Sigmoid colon (tissue), 7 donors: Measurements from ENCODE around the gene DLL4. TPM values are rescaled to one million over a fixed set of nuclear protein-coding genes. Genes with fewer than 3 reads are reported as not detected.
A peak's percentile ranks its signal among the peaks of the same experiment; 100 is the strongest.

Source experiments
- DNase-seq: peaks from one replicate; pipeline ENCODE4 v3.0.0-alpha.2; 2019
- H3K27ac ChIP-seq, 4 donors: fragments of 200-600 bp; sonication (generic); one replicate each; pipeline ENCODE4 v1.5.1; 2016 to 2019; ENCODE audit warnings: mild to moderate bottlenecking in 1 of 4
- H3K27me3 ChIP-seq, 3 donors: fragments of 200-600 bp; sonication (generic); one replicate each; pipeline ENCODE4 v1.5.1; 2019; ENCODE audit warnings: mild to moderate bottlenecking in 1 of 3
- H3K36me3 ChIP-seq, 4 donors: fragments of 200-600 bp; sonication (generic); one replicate each; pipeline ENCODE4 v1.5.1; 2016 to 2019
- H3K4me1 ChIP-seq, 4 donors: fragments of 200-600 bp; sonication (generic); one replicate each; pipeline ENCODE4 v1.5.1; 2017 to 2019
- H3K4me3 ChIP-seq, 4 donors: fragments of 200-600 bp; sonication (generic); one replicate each; pipeline ENCODE4 v1.5.1; 2017 to 2019; ENCODE audit warnings: mild to moderate bottlenecking in 2 of 4, moderate library complexity in 1 of 4
- H3K9me3 ChIP-seq, 4 donors: fragments of 200-600 bp in 3 of 4; sonication (generic) in 3 of 4; one replicate each; pipeline versions ENCODE4 v1.5.1 to v1.6.1; 2013 to 2019
- EP300 ChIP-seq, 4 donors: sonication (generic); formaldehyde crosslinking; IDR thresholded peaks; one replicate each; pipeline ENCODE4 v1.6.1; 2017; ENCODE audit warnings: antibody characterized with exemption in 4 of 4
- POLR2A ChIP-seq, 2 donors: fragments of 450-650 bp; IDR thresholded peaks; one replicate each; pipeline ENCODE4 v1.6.1; 2016; ENCODE audit warnings: antibody characterized with exemption in 2 of 2, mild to moderate bottlenecking in 2 of 2, moderate library complexity in 2 of 2
- POLR2AphosphoS5 ChIP-seq, 4 donors: sonication (generic); formaldehyde crosslinking; IDR thresholded peaks; one replicate each; pipeline ENCODE4 v1.6.1; 2017; ENCODE audit warnings: antibody characterized with exemption in 4 of 4
- WGBS, 2 donors: extraction: QIAGEN DNeasy Blood & Tissue Kit; methylation state at CpG; one replicate each; pipeline ENCODE4 v1.1.7; 2013; 5-methylcytosine and 5-hydroxymethylcytosine counted together
- intact Hi-C: fragments of 100-400 bp; cut with DNase I; formaldehyde crosslinking; loops from one replicate; pipeline ENCODE4 v1.15.1; 2023
- polyA plus RNA-seq, 3 donors: library from polyadenylated mRNA; stranded (reverse); fragments of 200-250 nt; gene quantifications; one replicate each; pipeline ENCODE4 v1.2.3, GENCODE V29; 2013
- total RNA-seq, 4 donors: library from RNA; depleted of rRNA; stranded (reverse); fragments of >200 nt; gene quantifications; one replicate each; pipeline ENCODE4 v1.1.0, GENCODE V29; 2016
- TF ChIP-seq, protein P1 (sequence below), 4 experiments: fragments of 450-650 bp in 3 of 4; fragments of 200-600 bp in 1 of 4; IDR thresholded peaks; one replicate each; pipeline ENCODE4 v1.5.1; 2016 to 2019; ENCODE audit warnings: antibody characterized with exemption in 4 of 4, mild to moderate bottlenecking in 3 of 4, moderate library complexity in 2 of 4
- donor health status: healthy with polysubstance abuse.
- donor health status: Bipolar disorder and iron deficiency.
- donor health status: healthy.

DLL4 gene
- total and polyA plus RNA-seq, 7 donors: 1.6 to 12.2 (median 4.3) TPM

DNA sequence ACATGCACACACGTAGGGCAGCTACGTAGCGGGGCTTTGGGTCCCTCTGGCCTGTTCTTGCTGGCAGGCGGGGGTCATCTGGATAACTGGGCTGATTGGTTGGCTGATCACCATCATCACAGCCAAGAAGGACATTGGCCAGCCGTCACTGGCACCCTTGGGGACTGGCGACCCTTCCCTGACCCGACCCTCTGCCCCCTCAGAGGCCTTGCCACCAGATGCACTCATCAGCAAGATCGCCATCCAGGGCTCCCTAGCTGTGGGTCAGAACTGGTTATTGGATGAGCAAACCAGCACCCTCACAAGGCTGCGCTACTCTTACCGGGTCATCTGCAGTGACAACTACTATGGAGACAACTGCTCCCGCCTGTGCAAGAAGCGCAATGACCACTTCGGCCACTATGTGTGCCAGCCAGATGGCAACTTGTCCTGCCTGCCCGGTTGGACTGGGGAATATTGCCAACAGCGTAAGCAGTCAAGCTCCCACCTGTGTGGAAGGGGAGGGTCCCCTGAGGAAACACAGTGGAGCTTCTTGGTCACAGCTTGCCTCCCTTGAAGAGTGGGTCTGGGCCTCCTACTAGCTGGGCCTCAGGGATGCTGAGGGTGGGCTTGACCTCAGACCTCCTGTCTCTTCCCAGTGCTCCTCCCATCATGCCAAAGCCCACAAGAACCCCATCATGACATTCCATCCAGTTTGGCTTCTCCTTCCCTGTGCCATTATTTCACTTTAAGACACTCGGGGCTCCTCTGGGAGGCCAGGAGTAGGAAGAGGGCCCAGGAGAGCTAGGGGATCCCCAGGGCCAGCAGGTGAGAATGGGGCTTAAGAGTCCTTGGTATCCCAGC lies 2.4 kb downstream of the DLL4 start:
- Histone ChIP-seq H3K4me1 (peaks cover 0 to 48% (median 44%) of the 10 kb centered on the region in 4 donors), H3K27me3 (peaks cover 52 to 75% (median 70%) of the 10 kb centered on the region in 3 donors), H3K4me3 (peak overlapping the region in 3 of 4 donors; percentile 46 to 52 (median 51)), H3K27ac (peak overlapping the region in 3 of 4 donors; percentile 5 to 34 (median 16)), H3K36me3 (no peaks in the 10 kb centered on the region), H3K9me3 (no peaks in the 10 kb centered on the region)
- intact Hi-C loops: no loop called here
- TF ChIP-seq POLR2A (IDR thresholded peaks at IDR 0.05): no peak
- TF ChIP-seq, protein P1, sequence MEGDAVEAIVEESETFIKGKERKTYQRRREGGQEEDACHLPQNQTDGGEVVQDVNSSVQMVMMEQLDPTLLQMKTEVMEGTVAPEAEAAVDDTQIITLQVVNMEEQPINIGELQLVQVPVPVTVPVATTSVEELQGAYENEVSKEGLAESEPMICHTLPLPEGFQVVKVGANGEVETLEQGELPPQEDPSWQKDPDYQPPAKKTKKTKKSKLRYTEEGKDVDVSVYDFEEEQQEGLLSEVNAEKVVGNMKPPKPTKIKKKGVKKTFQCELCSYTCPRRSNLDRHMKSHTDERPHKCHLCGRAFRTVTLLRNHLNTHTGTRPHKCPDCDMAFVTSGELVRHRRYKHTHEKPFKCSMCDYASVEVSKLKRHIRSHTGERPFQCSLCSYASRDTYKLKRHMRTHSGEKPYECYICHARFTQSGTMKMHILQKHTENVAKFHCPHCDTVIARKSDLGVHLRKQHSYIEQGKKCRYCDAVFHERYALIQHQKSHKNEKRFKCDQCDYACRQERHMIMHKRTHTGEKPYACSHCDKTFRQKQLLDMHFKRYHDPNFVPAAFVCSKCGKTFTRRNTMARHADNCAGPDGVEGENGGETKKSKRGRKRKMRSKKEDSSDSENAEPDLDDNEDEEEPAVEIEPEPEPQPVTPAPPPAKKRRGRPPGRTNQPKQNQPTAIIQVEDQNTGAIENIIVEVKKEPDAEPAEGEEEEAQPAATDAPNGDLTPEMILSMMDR (IDR thresholded peaks at IDR 0.05): no peak
- no peak for TF ChIP-seq EP300 (IDR thresholded peaks at IDR 0.05)
- no peak for TF ChIP-seq POLR2AphosphoS5 (IDR thresholded peaks at IDR 0.05)
- DNase-seq: no peak
- WGBS, 2 donors: 19 to 63% methylated on average over 16 of the region's 16 CpGs

DNA sequence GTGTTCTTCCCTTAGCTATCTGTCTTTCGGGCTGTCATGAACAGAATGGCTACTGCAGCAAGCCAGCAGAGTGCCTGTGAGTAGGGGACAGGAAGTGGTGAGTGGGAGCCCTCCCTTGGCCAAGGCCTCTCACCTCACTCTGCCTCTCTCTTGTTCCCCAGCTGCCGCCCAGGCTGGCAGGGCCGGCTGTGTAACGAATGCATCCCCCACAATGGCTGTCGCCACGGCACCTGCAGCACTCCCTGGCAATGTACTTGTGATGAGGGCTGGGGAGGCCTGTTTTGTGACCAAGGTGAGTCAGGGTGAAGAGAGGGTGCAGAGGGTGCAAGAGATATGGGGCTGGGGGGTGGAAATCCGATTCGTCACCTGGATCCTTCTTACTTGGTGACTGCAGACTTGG lies 3.0 kb downstream of the DLL4 start:
- Histone ChIP-seq H3K4me3 (peak overlapping the region in 1 of 4 donors; percentile 1), H3K4me1 (peaks cover 0 to 42% (median 40%) of the 10 kb centered on the region in 4 donors), H3K27ac (no peak overlapping the region), H3K27me3 (peaks cover 45 to 69% (median 63%) of the 10 kb centered on the region in 3 donors), H3K36me3 (no peaks in the 10 kb centered on the region), H3K9me3 (no peaks in the 10 kb centered on the region)
- TF ChIP-seq POLR2AphosphoS5 (IDR thresholded peaks at IDR 0.05) (no peak), POLR2A (IDR thresholded peaks at IDR 0.05) (no peak)
- TF ChIP-seq, protein P1 (IDR thresholded peaks at IDR 0.05): no peak
- intact Hi-C loops: no loop called here
- DNase-seq: no peak
- WGBS, 2 donors: 15 to 48% methylated on average over 8 of the region's 8 CpGs

DNA sequence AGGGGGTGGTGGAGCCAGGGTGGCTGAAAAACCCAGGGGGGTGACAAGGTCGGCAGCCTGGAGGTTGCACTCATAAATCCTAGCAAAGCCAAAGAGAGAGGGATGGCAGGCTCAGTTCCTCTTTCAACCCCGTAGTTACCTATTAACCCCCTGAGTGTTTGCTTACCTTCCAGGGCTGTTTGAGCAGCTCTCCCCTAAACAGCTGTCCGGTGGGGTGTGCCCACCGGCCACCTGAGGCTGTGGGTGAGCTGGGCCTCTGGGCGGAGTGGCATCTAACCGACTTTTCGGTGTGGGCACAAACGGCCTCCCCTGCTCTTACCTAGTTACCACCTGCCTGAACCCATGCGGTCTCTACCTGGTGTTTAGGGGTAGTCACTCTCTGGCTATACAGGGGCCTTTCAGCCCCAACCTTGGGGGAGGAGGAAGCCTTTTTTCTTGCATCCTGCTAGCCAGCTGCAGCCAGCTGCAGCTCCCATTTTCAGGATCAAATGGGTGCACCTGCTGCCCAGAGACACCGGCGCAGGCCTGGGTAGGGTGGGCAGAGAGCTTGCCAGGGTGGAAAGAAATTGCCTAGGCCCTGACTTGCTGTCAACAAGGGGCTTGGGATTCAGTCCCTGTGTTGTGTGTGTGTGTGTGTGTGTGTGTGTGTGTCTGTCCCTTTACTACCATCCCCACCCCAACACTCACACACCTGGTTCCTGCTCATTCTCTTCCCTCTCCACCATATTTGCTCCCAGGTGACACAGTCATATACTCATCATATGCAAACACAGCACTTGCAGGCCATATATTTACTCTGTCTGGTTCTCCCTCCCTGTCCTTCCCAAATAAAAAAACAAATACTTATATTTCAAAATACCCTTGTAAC lies 3.7 kb downstream of the DLL4 start:
- peaks cover 0 to 35% (median 33%) of the 10 kb centered on the region in 4 donors for H3K4me1 ChIP-seq
- TF ChIP-seq, protein P1 (IDR thresholded peaks at IDR 0.05): no peak
- TF ChIP-seq EP300 (IDR thresholded peaks at IDR 0.05) (no peak), POLR2A (IDR thresholded peaks at IDR 0.05) (no peak), POLR2AphosphoS5 (IDR thresholded peaks at IDR 0.05) (no peak)
- 12 to 50% methylated on average over 11 of the region's 11 CpGs for WGBS, 2 donors
- no peak for DNase-seq
- H3K27ac ChIP-seq: no peak overlapping the region
- no peaks in the 10 kb centered on the region for H3K36me3 ChIP-seq
- H3K9me3 ChIP-seq: no peaks in the 10 kb centered on the region
- H3K27me3 ChIP-seq: peaks cover 38 to 61% (median 56%) of the 10 kb centered on the region in 3 donors
- intact Hi-C loops: no loop called here
- H3K4me3 ChIP-seq: no peak overlapping the region

DNA sequence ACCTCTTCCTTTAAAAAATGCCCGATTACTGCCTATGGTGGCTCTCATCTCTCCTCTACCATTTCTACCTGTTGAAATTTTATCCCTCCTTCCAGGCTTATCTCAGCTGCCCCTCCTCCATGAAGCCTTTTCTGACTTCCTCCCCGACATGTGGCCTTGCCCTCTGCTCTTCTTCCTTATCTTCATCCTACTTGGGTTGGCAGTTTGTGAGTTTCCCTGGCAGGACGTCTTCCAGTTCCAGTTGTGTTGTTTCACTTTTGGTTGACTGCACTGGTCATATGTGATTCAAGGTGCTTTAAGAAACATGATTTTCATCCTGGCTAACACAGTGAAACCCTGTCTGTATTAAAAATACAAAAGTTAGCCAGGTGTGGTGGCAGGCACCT lies 4.4 kb downstream of the DLL4 start:
- H3K9me3 ChIP-seq: no peaks in the 10 kb centered on the region
- no peak for DNase-seq
- no peaks in the 10 kb centered on the region for H3K36me3 ChIP-seq
- no peak overlapping the region for H3K27ac ChIP-seq
- TF ChIP-seq POLR2A (IDR thresholded peaks at IDR 0.05) (no peak), POLR2AphosphoS5 (IDR thresholded peaks at IDR 0.05) (no peak), EP300 (IDR thresholded peaks at IDR 0.05) (no peak)
- TF ChIP-seq, protein P1 (IDR thresholded peaks at IDR 0.05): no peak
- intact Hi-C loops: no loop called here
- no peak overlapping the region for H3K4me3 ChIP-seq
- 17 to 57% methylated on average over 3 of the region's 3 CpGs for WGBS, 2 donors
- H3K4me1 ChIP-seq: peaks cover 0 to 29% (median 27%) of the 10 kb centered on the region in 4 donors
- peaks cover 32 to 55% (median 50%) of the 10 kb centered on the region in 3 donors for H3K27me3 ChIP-seq
